Activated naive CD4-positive, alpha-beta T cell treated with anti-CD3 and anti-CD28 coated beads, Interleukin-2, amount 50 U/mL, for 72 hours (primary cell): ENCODE data around the gene UNCX. TPM values are rescaled to one million over a fixed set of nuclear protein-coding genes. Genes with fewer than 3 reads are reported as not detected.

ENCODE experiments used
- total RNA-seq, 2 donors: library from RNA; stranded (reverse); gene quantifications; one replicate each; pipeline ENCODE4 v1.2.3, GENCODE V29; 2022

UNCX gene
- total RNA-seq, 2 donors from 2014 or later = not detected

Other genes with a start within 250 kb of the UNCX start
- gene CYP2W1, start 249.7 kb upstream of the UNCX start, total RNA-seq = not detected
- gene GPR146, start 188.3 kb upstream of the UNCX start, total RNA-seq = 1 to 10 TPM; 1.6 to 9.3 TPM
- gene GPER1, start 144.8 kb upstream of the UNCX start, total RNA-seq = not detected
- 10 to 100 TPM; 27.6 to 29.8 TPM for gene ZFAND2A, start 72.7 kb upstream of the UNCX start, total RNA-seq
- 1 to 10 TPM; 1.4 to 9.1 TPM for gene MICALL2, start 226.6 kb downstream of the UNCX start, total RNA-seq